HEK293 (cell line): ENCODE results near the gene SETD4.
A peak's percentile ranks its signal among the peaks of the same experiment; 100 is the strongest.

ENCODE experiments used
- FEZF1 ChIP-seq: fragments of 450-650 bp; formaldehyde crosslinking; IDR thresholded peaks from 2 replicates; pipeline ENCODE4 v1.5.1; 2016; ENCODE audit warnings: missing biosample characterization, missing genetic modification characterization
- GFI1B ChIP-seq: fragments of 450-650 bp; formaldehyde crosslinking; IDR thresholded peaks from 2 replicates; pipeline ENCODE4 v1.5.1; 2016; ENCODE audit warnings: missing biosample characterization, missing genetic modification characterization
- GLI2 ChIP-seq: fragments of 450-650 bp; formaldehyde crosslinking; IDR thresholded peaks from 2 replicates; pipeline ENCODE4; 2017; ENCODE audit warnings: missing biosample characterization, missing genetic modification characterization, low read depth, borderline replicate concordance
- GLI4 ChIP-seq: fragments of 450-650 bp; formaldehyde crosslinking; IDR thresholded peaks from 2 replicates; pipeline ENCODE4 v1.5.1; 2016; ENCODE audit warnings: missing biosample characterization, missing genetic modification characterization
- GLIS1 ChIP-seq: fragments of 450-650 bp; formaldehyde crosslinking; IDR thresholded peaks from 2 replicates; pipeline ENCODE4 v1.5.1; 2016; ENCODE audit warnings: missing biosample characterization, missing genetic modification characterization
- KLF8 ChIP-seq: fragments of 450-650 bp; formaldehyde crosslinking; IDR thresholded peaks from 2 replicates; pipeline ENCODE4 v1.5.1; 2016; ENCODE audit warnings: missing biosample characterization, missing genetic modification characterization
- MZF1 ChIP-seq: fragments of 450-650 bp; formaldehyde crosslinking; IDR thresholded peaks from 2 replicates; pipeline ENCODE4 v1.5.1; 2017; ENCODE audit warnings: missing biosample characterization, missing genetic modification characterization, borderline replicate concordance
- SETDB1 ChIP-seq: IDR thresholded peaks from one replicate; pipeline ENCODE4 v1.6.1; 2017; ENCODE audit warnings: mild to moderate bottlenecking, low read length, moderate library complexity, mixed read lengths; ENCODE audit not compliant: insufficient read length
- ZBTB1 ChIP-seq: fragments of 450-650 bp; formaldehyde crosslinking; IDR thresholded peaks from 2 replicates; pipeline ENCODE4 v1.5.1; 2016; ENCODE audit warnings: missing biosample characterization, missing genetic modification characterization
- ZBTB48 ChIP-seq: fragments of 450-650 bp; formaldehyde crosslinking; IDR thresholded peaks from 2 replicates; pipeline ENCODE4 v1.5.1; 2016; ENCODE audit warnings: missing biosample characterization, missing genetic modification characterization
- ZEB2 ChIP-seq: fragments of 450-650 bp; formaldehyde crosslinking; IDR thresholded peaks from 2 replicates; pipeline ENCODE4 v1.5.1; 2016; ENCODE audit warnings: missing biosample characterization, missing genetic modification characterization
- ZFP41 ChIP-seq: fragments of 450-650 bp; formaldehyde crosslinking; IDR thresholded peaks from 2 replicates; pipeline ENCODE4 v1.5.1; 2016; ENCODE audit warnings: missing biosample characterization, missing genetic modification characterization, borderline replicate concordance
- ZNF10 ChIP-seq: fragments of 450-650 bp; formaldehyde crosslinking; IDR thresholded peaks from 2 replicates; pipeline ENCODE4 v1.5.1; 2017; ENCODE audit warnings: missing biosample characterization, missing genetic modification characterization
- ZNF112 ChIP-seq: fragments of 450-650 bp; formaldehyde crosslinking; IDR thresholded peaks from 2 replicates; pipeline ENCODE4 v1.5.0; 2017; ENCODE audit warnings: missing biosample characterization, missing genetic modification characterization
- ZNF133 ChIP-seq: fragments of 450-650 bp; formaldehyde crosslinking; IDR thresholded peaks from 2 replicates; pipeline ENCODE4 v1.5.1; 2016; ENCODE audit warnings: missing biosample characterization, missing genetic modification characterization
- ZNF138 ChIP-seq: fragments of 450-650 bp; formaldehyde crosslinking; IDR thresholded peaks from 2 replicates; pipeline ENCODE4 v1.5.1; 2016; ENCODE audit warnings: missing biosample characterization, missing genetic modification characterization, borderline replicate concordance
- ZNF140 ChIP-seq: fragments of 450-650 bp; formaldehyde crosslinking; IDR thresholded peaks from 2 replicates; pipeline ENCODE4 v1.5.1; 2016; ENCODE audit warnings: missing biosample characterization, missing genetic modification characterization
- ZNF214 ChIP-seq: fragments of 450-650 bp; formaldehyde crosslinking; IDR thresholded peaks from 2 replicates; pipeline ENCODE4 v1.5.1; 2017; ENCODE audit warnings: missing biosample characterization, mild to moderate bottlenecking, missing genetic modification characterization, borderline replicate concordance
- ZNF23 ChIP-seq: fragments of 450-650 bp; formaldehyde crosslinking; IDR thresholded peaks from 2 replicates; pipeline ENCODE4 v1.5.1; 2016; ENCODE audit warnings: missing biosample characterization, missing genetic modification characterization, borderline replicate concordance
- ZNF423 ChIP-seq: fragments of 450-650 bp; formaldehyde crosslinking; IDR thresholded peaks from 2 replicates; pipeline ENCODE4 v1.5.1; 2016; ENCODE audit warnings: missing biosample characterization, missing genetic modification characterization
- ZNF548 ChIP-seq: fragments of 450-650 bp; formaldehyde crosslinking; IDR thresholded peaks from 2 replicates; pipeline ENCODE4 v1.5.1; 2016; ENCODE audit warnings: missing biosample characterization, missing genetic modification characterization
- ZNF555 ChIP-seq: fragments of 450-650 bp; formaldehyde crosslinking; conservative IDR thresholded peaks from 2 replicates; pipeline ENCODE4 v1.5.1; 2017; ENCODE audit warnings: missing biosample characterization, mild to moderate bottlenecking, missing genetic modification characterization, inconsistent platforms
- ZNF560 ChIP-seq: fragments of 450-650 bp; formaldehyde crosslinking; IDR thresholded peaks from 2 replicates; pipeline ENCODE4 v1.5.1; 2017; ENCODE audit warnings: missing biosample characterization, missing genetic modification characterization, borderline replicate concordance
- ZNF658 ChIP-seq: fragments of 450-650 bp; formaldehyde crosslinking; IDR thresholded peaks from 2 replicates; pipeline ENCODE4; 2016; ENCODE audit warnings: missing biosample characterization, missing genetic modification characterization
- ZNF660 ChIP-seq: fragments of 450-650 bp; IDR thresholded peaks from 2 replicates; pipeline ENCODE4 v1.5.1; 2018; ENCODE audit warnings: missing biosample characterization, mild to moderate bottlenecking, missing genetic modification characterization
- ZNF707 ChIP-seq: fragments of 450-650 bp; formaldehyde crosslinking; IDR thresholded peaks from 2 replicates; pipeline ENCODE4 v1.5.1; 2016; ENCODE audit warnings: missing biosample characterization, missing genetic modification characterization
- ZNF76 ChIP-seq: fragments of 450-650 bp; formaldehyde crosslinking; IDR thresholded peaks from 2 replicates; pipeline ENCODE4; 2016; ENCODE audit warnings: low read depth, missing biosample characterization, missing genetic modification characterization, borderline replicate concordance
- ZNF777 ChIP-seq: fragments of 450-650 bp; formaldehyde crosslinking; IDR thresholded peaks from 2 replicates; pipeline ENCODE4 v1.5.1; 2017; ENCODE audit warnings: missing biosample characterization, missing genetic modification characterization, borderline replicate concordance
- ZNF830 ChIP-seq: fragments of 450-650 bp; IDR thresholded peaks from 2 replicates; pipeline ENCODE4 v1.5.0; 2018; ENCODE audit warnings: missing biosample characterization, missing genetic modification characterization, low read depth, mild to moderate bottlenecking, moderate library complexity
- ZSCAN23 ChIP-seq: fragments of 450-650 bp; formaldehyde crosslinking; IDR thresholded peaks from 2 replicates; pipeline ENCODE4 v1.5.1; 2016; ENCODE audit warnings: missing biosample characterization, missing genetic modification characterization
- ZSCAN30 ChIP-seq: fragments of 450-650 bp; IDR thresholded peaks from 2 replicates; pipeline ENCODE4 v1.5.1; 2018; ENCODE audit warnings: missing biosample characterization, mild to moderate bottlenecking, missing genetic modification characterization, moderate library complexity
- TF ChIP-seq, protein P1 (sequence below): fragments of 450-650 bp; formaldehyde crosslinking; IDR thresholded peaks from 2 replicates; pipeline ENCODE4 v1.5.1; 2016; ENCODE audit warnings: missing biosample characterization, missing genetic modification characterization
- TF ChIP-seq, protein P2 (sequence below): fragments of 450-650 bp; formaldehyde crosslinking; IDR thresholded peaks from 2 replicates; pipeline ENCODE4 v1.5.1; 2016; ENCODE audit warnings: missing biosample characterization, missing genetic modification characterization
- TF ChIP-seq, protein P3 (sequence below): fragments of 450-650 bp; formaldehyde crosslinking; IDR thresholded peaks from 2 replicates; pipeline ENCODE4 v1.5.1; 2017; ENCODE audit warnings: missing biosample characterization, missing genetic modification characterization

The SETD4 gene

DNA sequence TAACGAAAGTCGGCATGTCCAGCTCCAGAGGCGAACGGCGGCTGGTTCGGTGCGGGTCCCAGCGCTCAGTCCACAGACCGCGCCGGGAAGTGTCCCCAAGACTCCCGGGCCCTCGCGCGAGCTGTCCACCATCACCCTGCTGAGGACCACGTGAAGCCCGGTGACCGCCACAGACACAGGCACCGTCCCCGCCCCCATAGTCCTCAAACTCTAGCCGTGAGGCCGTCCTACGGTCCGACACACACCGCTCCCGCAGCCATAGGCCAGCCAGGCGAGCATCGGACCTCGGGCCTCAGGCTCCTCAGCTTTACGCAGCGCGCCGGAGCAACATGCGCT lies 535 bp downstream of the SETD4 start (continued):
- TF ChIP-seq, protein P1, sequence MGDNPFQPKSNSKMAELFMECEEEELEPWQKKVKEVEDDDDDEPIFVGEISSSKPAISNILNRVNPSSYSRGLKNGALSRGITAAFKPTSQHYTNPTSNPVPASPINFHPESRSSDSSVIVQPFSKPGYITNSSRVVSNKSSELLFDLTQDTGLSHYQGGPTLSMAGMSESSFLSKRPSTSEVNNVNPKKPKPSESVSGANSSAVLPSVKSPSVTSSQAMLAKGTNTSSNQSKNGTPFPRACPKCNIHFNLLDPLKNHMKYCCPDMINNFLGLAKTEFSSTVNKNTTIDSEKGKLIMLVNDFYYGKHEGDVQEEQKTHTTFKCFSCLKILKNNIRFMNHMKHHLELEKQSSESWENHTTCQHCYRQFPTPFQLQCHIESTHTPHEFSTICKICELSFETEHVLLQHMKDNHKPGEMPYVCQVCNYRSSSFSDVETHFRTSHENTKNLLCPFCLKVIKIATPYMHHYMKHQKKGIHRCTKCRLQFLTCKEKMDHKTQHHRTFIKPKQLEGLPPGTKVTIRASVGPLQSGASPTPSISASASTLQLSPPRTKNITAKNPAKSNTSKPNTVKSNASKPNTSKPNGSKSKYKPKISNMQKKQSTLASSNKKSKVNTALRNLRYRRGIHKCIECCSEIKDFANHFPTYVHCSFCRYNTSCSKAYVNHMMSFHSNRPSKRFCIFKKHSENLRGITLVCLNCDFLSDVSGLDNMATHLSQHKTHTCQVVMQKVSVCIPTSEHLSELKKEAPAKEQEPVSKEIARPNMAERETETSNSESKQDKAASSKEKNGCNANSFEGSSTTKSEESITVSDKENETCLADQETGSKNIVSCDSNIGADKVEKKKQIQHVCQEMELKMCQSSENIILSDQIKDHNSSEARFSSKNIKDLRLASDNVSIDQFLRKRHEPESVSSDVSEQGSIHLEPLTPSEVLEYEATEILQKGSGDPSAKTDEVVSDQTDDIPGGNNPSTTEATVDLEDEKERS = no peak
- peak; percentile 52; the same call in 1 of the 2 replicates for TF ChIP-seq ZNF76
- TF ChIP-seq ZNF777 (tag by site-specific recombination) = no peak
- TF ChIP-seq GLI2 (tag by site-specific recombination) = no peak
- TF ChIP-seq ZNF140 = no peak
- TF ChIP-seq, protein P2, sequence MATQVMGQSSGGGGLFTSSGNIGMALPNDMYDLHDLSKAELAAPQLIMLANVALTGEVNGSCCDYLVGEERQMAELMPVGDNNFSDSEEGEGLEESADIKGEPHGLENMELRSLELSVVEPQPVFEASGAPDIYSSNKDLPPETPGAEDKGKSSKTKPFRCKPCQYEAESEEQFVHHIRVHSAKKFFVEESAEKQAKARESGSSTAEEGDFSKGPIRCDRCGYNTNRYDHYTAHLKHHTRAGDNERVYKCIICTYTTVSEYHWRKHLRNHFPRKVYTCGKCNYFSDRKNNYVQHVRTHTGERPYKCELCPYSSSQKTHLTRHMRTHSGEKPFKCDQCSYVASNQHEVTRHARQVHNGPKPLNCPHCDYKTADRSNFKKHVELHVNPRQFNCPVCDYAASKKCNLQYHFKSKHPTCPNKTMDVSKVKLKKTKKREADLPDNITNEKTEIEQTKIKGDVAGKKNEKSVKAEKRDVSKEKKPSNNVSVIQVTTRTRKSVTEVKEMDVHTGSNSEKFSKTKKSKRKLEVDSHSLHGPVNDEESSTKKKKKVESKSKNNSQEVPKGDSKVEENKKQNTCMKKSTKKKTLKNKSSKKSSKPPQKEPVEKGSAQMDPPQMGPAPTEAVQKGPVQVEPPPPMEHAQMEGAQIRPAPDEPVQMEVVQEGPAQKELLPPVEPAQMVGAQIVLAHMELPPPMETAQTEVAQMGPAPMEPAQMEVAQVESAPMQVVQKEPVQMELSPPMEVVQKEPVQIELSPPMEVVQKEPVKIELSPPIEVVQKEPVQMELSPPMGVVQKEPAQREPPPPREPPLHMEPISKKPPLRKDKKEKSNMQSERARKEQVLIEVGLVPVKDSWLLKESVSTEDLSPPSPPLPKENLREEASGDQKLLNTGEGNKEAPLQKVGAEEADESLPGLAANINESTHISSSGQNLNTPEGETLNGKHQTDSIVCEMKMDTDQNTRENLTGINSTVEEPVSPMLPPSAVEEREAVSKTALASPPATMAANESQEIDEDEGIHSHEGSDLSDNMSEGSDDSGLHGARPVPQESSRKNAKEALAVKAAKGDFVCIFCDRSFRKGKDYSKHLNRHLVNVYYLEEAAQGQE (tag by site-specific recombination) = peak; percentile 38; the same call in 1 of the 2 replicates
- TF ChIP-seq GLIS1 = no peak
- 0 out of 2 replicates have a peak, but pooled peaks have one; percentile 4 for TF ChIP-seq ZNF660 (tag by site-specific recombination)
- TF ChIP-seq ZNF560 (tag by site-specific recombination) = no peak
- TF ChIP-seq ZSCAN23 = no peak
- no peak for TF ChIP-seq ZBTB48 (tag by site-specific recombination)
- TF ChIP-seq ZNF214 = no peak
- no peak for TF ChIP-seq ZNF658
- TF ChIP-seq KLF8 = no peak
- TF ChIP-seq ZNF707 = no peak
- TF ChIP-seq, protein P3, sequence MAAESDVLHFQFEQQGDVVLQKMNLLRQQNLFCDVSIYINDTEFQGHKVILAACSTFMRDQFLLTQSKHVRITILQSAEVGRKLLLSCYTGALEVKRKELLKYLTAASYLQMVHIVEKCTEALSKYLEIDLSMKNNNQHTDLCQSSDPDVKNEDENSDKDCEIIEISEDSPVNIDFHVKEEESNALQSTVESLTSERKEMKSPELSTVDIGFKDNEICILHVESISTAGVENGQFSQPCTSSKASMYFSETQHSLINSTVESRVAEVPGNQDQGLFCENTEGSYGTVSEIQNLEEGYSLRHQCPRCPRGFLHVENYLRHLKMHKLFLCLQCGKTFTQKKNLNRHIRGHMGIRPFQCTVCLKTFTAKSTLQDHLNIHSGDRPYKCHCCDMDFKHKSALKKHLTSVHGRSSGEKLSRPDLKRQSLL (tag by site-specific recombination) = no peak
- TF ChIP-seq MZF1 (tag by site-specific recombination) = no peak
- no peak for TF ChIP-seq ZEB2
- TF ChIP-seq ZNF112 = no peak
- no peak for TF ChIP-seq ZFP41 (tag by site-specific recombination)
- no peak for TF ChIP-seq ZNF138
- TF ChIP-seq SETDB1 = no peak
- TF ChIP-seq ZNF23 (tag by site-specific recombination) = no peak
- no peak for TF ChIP-seq ZNF555 (tag by site-specific recombination)
- TF ChIP-seq ZNF830 (tag by site-specific recombination) = no peak
- 0 out of 2 replicates have a peak, but pooled peaks have one; percentile 5 for TF ChIP-seq ZNF10 (tag by site-specific recombination)
- no peak for TF ChIP-seq ZBTB1 (tag by site-specific recombination)
- TF ChIP-seq ZNF548 = no peak
- no peak for TF ChIP-seq ZNF423 (tag by site-specific recombination)
- TF ChIP-seq ZNF133 (tag by site-specific recombination) = no peak
- TF ChIP-seq FEZF1 (tag by site-specific recombination) = no peak
- no peak for TF ChIP-seq GFI1B
- no peak for TF ChIP-seq ZSCAN30 (tag by site-specific recombination)
- no peak for TF ChIP-seq GLI4 (tag by site-specific recombination)
